K562 (cell line): ENCODE measurements around the gene KIF26A. TPM values are rescaled to one million over a fixed set of nuclear protein-coding genes. Genes with fewer than 3 reads are reported as not detected.

Source experiments
- ATAC-seq: fragments of 200-7000 bp; cut with Tn5 transposase; 3 replicates; pipeline ENCODE4 v1.9.1; 2020; ENCODE audit warnings: moderate library complexity
- BruUV-seq: library from RNA; stranded (reverse); fragments of 400-500 nt; replicated peaks from 2 replicates; lab custom pipeline; 2021; lab: Mats Ljungman, UMichigan
- CTCF ChIA-PET: fragments of 300-600 bp; formaldehyde crosslinking; extraction: SDS; loops from one replicate; lab custom pipeline; 2021; ENCODE audit warnings: low intra/inter-chr PET ratio; lab: Yijun Ruan, JAX
- POLR2A ChIA-PET: fragments of 300-600, 350-650 bp; sonication (Branson Sonifier 250); formaldehyde crosslinking; extraction: SDS; loops from one replicate; lab custom pipeline; 2021; ENCODE audit warnings: antibody characterized with exemption, inconsistent platforms; lab: Yijun Ruan, JAX
- DNase-seq, 4 experiments: peaks; one replicate each; pipeline versions ENCODE4 v3.0.0 to v3.0.0-alpha.2; 2011 to 2018; ENCODE audit warnings: low spot score in 3 of 4, mixed read lengths in 3 of 4; ENCODE audit errors: extremely low read depth in 1 of 4
- FAIRE-seq: peaks from 2 replicates; lab custom pipeline; 2011; peaks lifted over from hg19 to GRCh38; lab: Jason Lieb, UNC
- H2AFZ ChIP-seq: 2 replicates; pipeline ENCODE4 v1.6.0; 2011; ENCODE audit warnings: low read depth, low read length, control low read depth, inconsistent platforms
- H3K27ac ChIP-seq: fragments of 200-600 bp; 3 replicates; pipeline ENCODE4 v1.8.0; 2011; ENCODE audit warnings: low read depth, mild to moderate bottlenecking, control low read depth, inconsistent platforms, low read length, moderate library complexity, mixed read lengths; ENCODE audit errors: extremely low read depth
- H3K27me3 ChIP-seq, 2 experiments: fragments of 300-600 bp in 1 of 2; 2 replicates in 1 of 2; 3 replicates in 1 of 2; pipeline versions ENCODE4 v1.6.0 to v1.8.0; 2011; ENCODE audit warnings: inconsistent platforms in 2 of 2, low read length in 2 of 2, mild to moderate bottlenecking in 1 of 2, mixed read lengths in 1 of 2, moderate library complexity in 1 of 2; ENCODE audit not compliant: control insufficient read depth in 2 of 2, insufficient read depth in 2 of 2
- H3K36me3 ChIP-seq: fragments of 300-600 bp; 3 replicates; pipeline ENCODE4 v1.8.0; 2011; ENCODE audit warnings: mild to moderate bottlenecking, low read length, inconsistent platforms; ENCODE audit not compliant: control insufficient read depth, insufficient read depth
- H3K4me1 ChIP-seq, 2 experiments: fragments of 200-600 bp in 1 of 2; replicated peaks in 1 of 2; 2 replicates in 1 of 2; 3 replicates in 1 of 2; pipeline versions ENCODE4 v1.5.1 to v1.8.0; 2011; ENCODE audit warnings: inconsistent platforms in 2 of 2, low read length in 2 of 2, mild to moderate bottlenecking in 1 of 2, mixed read lengths in 1 of 2, moderate library complexity in 1 of 2; ENCODE audit not compliant: control insufficient read depth in 2 of 2, insufficient read depth in 2 of 2
- H3K4me2 ChIP-seq: 2 replicates; pipeline ENCODE4 v1.6.1; 2011; ENCODE audit warnings: low read length, control low read depth, inconsistent platforms, mixed read lengths; ENCODE audit not compliant: insufficient read depth
- H3K4me3 ChIP-seq: fragments of 200-600 bp; sonication (generic), shearing (Covaris generic); 2 replicates; pipeline ENCODE4 v1.5.1; 2016; ENCODE audit warnings: control low read depth, inconsistent platforms
- H3K79me2 ChIP-seq: fragments of 200-600 bp; 3 replicates; pipeline ENCODE4 v1.8.0; 2011; ENCODE audit warnings: low read length, inconsistent platforms; ENCODE audit not compliant: control insufficient read depth, insufficient read depth
- H3K9ac ChIP-seq, 2 experiments: 2 replicates each; pipeline versions ENCODE4 v1.6.0 to v1.6.1; 2011; ENCODE audit warnings: low read depth in 2 of 2, low read length in 2 of 2, control low read depth in 1 of 2, inconsistent platforms in 1 of 2, mild to moderate bottlenecking in 1 of 2, mixed read lengths in 1 of 2; ENCODE audit not compliant: insufficient read depth in 1 of 2
- H3K9me1 ChIP-seq: one replicate; pipeline ENCODE4 v1.6.0; 2011; ENCODE audit warnings: inconsistent platforms, mild to moderate bottlenecking, low read length, moderate library complexity; ENCODE audit not compliant: control insufficient read depth, insufficient read depth
- H3K9me3 ChIP-seq: replicated peaks from 2 replicates; pipeline ENCODE4 v1.5.1; 2011; ENCODE audit warnings: low read depth, low read length, inconsistent platforms; ENCODE audit not compliant: control insufficient read depth, insufficient read depth
- H4K20me1 ChIP-seq: replicated peaks from 2 replicates; pipeline ENCODE4 v1.6.1; 2011; ENCODE audit warnings: low read length, inconsistent platforms, mixed read lengths; ENCODE audit not compliant: control insufficient read depth, insufficient read depth
- DACH1 ChIP-seq: fragments of 450-650 bp; IDR thresholded peaks from 2 replicates; pipeline ENCODE4 v1.6.1; 2018; ENCODE audit not compliant: partially characterized antibody
- EZH2 ChIP-seq: IDR thresholded peaks from 2 replicates; pipeline ENCODE4 v1.6.1; 2012; ENCODE audit warnings: low read depth, mild to moderate bottlenecking, inconsistent platforms, low read length, borderline replicate concordance
- GTF2B ChIP-seq: IDR thresholded peaks from 2 replicates; pipeline ENCODE4 v1.6.1; 2011; ENCODE audit not compliant: insufficient read length; ENCODE audit errors: extremely low read depth
- ID3 ChIP-seq, 2 experiments: fragments of 250-450 bp in 1 of 2; fragments of 450-650 bp in 1 of 2; sonication (Bioruptor Pico) in 1 of 2; IDR thresholded peaks; 2 replicates each; pipeline versions ENCODE4 v1.6.1 to v1.8.0; 2016 to 2021; ENCODE audit warnings: mild to moderate bottlenecking in 2 of 2, moderate library complexity in 2 of 2, missing compliant biosample characterization in 1 of 2, missing genetic modification characterization in 1 of 2
- MYNN ChIP-seq, 2 experiments: sonication (generic); formaldehyde crosslinking in 1 of 2; IDR thresholded peaks; 2 replicates each; pipeline versions ENCODE4 v1.5.0 to v1.6.1; 2016 to 2020; ENCODE audit warnings: antibody characterized with exemption in 1 of 2, missing genetic modification reagents in 1 of 2
- NR2C1 ChIP-seq, 2 experiments: fragments of 450-650 bp; IDR thresholded peaks; 2 replicates each; pipeline ENCODE4 v1.6.1; 2017; ENCODE audit warnings: mild to moderate bottlenecking in 2 of 2, antibody characterized with exemption in 1 of 2, inconsistent platforms in 1 of 2, missing compliant biosample characterization in 1 of 2, missing genetic modification characterization in 1 of 2
- NR2F6 ChIP-seq: fragments of 450-650 bp; formaldehyde crosslinking; IDR thresholded peaks from 2 replicates; pipeline ENCODE4 v1.4.0; 2020; ENCODE audit warnings: mild to moderate bottlenecking
- PRPF4 ChIP-seq: fragments of 200-400 bp; formaldehyde crosslinking; IDR thresholded peaks from one replicate; pipeline ENCODE4 v1.6.1; 2017; ENCODE audit warnings: low read length, low read depth, mild to moderate bottlenecking; ENCODE audit not compliant: insufficient read depth, poor library complexity, severe bottlenecking
- THRA ChIP-seq: fragments of 450-650 bp; IDR thresholded peaks from 2 replicates; pipeline ENCODE4 v1.6.1; 2017; ENCODE audit warnings: mild to moderate bottlenecking, moderate library complexity
- UBTF ChIP-seq, 2 experiments: IDR thresholded peaks; 2 replicates each; pipeline ENCODE4 v1.6.1; 2012; ENCODE audit warnings: improper control_type of control experiment in 2 of 2, low read depth in 2 of 2, low read length in 2 of 2, borderline replicate concordance in 1 of 2
- ZNF232 ChIP-seq: sonication (generic); formaldehyde crosslinking; IDR thresholded peaks from 2 replicates; pipeline ENCODE4 v1.8.0; 2022; ENCODE audit warnings: mild to moderate bottlenecking, missing genetic modification reagents
- WGBS: fragments of 100-300 bp; shearing (Covaris generic); methylation state at CpG from one replicate; pipeline ENCODE4 v1.1.6; 2016; ENCODE audit warnings: low coverage, mixed read lengths; ENCODE audit not compliant: insufficient coverage; ENCODE audit errors: missing lambda C conversion rate; 5-methylcytosine and 5-hydroxymethylcytosine counted together
- in situ Hi-C: fragments of 300-500 bp; cut with MboI; formaldehyde crosslinking; loops from 4 replicates; pipeline ENCODE4 v1.15.0; 2018; ENCODE audit warnings: inconsistent platforms, mixed read lengths
- intact Hi-C: fragments of 100-400 bp; cut with micrococcal nuclease; formaldehyde crosslinking; loops from 2 replicates; pipeline ENCODE4 v1.14.2; 2022
- polyA plus RNA-seq, 8 experiments: library from polyadenylated mRNA; depleted of rRNA in 4 of 8; stranded (reverse) in 5 of 8; unstranded in 3 of 8; fragments of >200 nt; fragmentation: Nextera tagmentation in 2 of 8; fragmentation: Illumina TruSeq in 1 of 8; extraction: Ambion mirVana in 2 of 8; extraction: Trizol in 1 of 8; gene quantifications; 2 replicates each; pipeline versions ENCODE4 v1.2.1 to v1.2.3, GENCODE V29; 2011 to 2014; ENCODE audit warnings: inconsistent platforms in 1 of 8, missing spikeins in 1 of 8
- total RNA-seq, 7 experiments: library from RNA; depleted of rRNA in 6 of 7; stranded (reverse); fragments of >200 nt in 6 of 7; fragmentation: Illumina TruSeq in 2 of 7; extraction: Trizol in 2 of 7; gene quantifications; 2 replicates each; pipeline versions ENCODE4 v1.2.1 to v1.2.3, GENCODE V29; 2011 to 2021; ENCODE audit warnings: low replicate concordance in 1 of 7

KIF26A gene
- total and polyA plus RNA-seq, 9 of the 15 experiments (the other 6 are each of a cell fraction or from before 2014, with no cell fraction given): 0.04 TPM; not detected in 8

GRCh38 chr14:104179564-104180129, 41.3 kb downstream of the KIF26A start:
- 3% methylated on average over 6 of the region's 42 CpGs for WGBS
- Histone ChIP-seq H3K4me1 (peaks cover 0 to 19% of the 10 kb centered on the region in 2 experiments; a peak in 1 of 5 replicates), H3K4me2 (no peak overlapping the region), H3K79me2 (no peaks in the 10 kb centered on the region), H3K9ac (no peak overlapping the region), H3K4me3 (no peak overlapping the region), H3K27ac (no peak overlapping the region), H3K36me3 (no peaks in the 10 kb centered on the region), H2AFZ (no peak overlapping the region), H4K20me1 (no peaks in the 10 kb centered on the region), H3K27me3 (peaks cover 0 to 28% of the 10 kb centered on the region in 2 experiments; a peak in 2 of 5 replicates), H3K9me3 (no peaks in the 10 kb centered on the region), H3K9me1 (no peaks in the 10 kb centered on the region)
- in situ Hi-C loops (no loop called here), intact Hi-C loops (no loop called here)
- FAIRE-seq (no peak), DNase-seq (no peak), ATAC-seq (no peak)
- POLR2A ChIA-PET: no interaction called here
- no TSS peak for BruUV-seq
- CTCF ChIA-PET: no interaction called here
- TF ChIP-seq DACH1 (no peak), NR2F6 (no peak), PRPF4 (no peak), ZNF232 (CRISPR knock-in tag) (no peak), UBTF (IDR thresholded peaks at IDR 0.05; ENCODE audit: borderline replicate concordance in 1 of 2, low read depth in 2 of 2, low read length in 2 of 2) (no peak), EZH2 (no peak), ID3 (CRISPR knock-in tag; IDR thresholded peaks at IDR 0.05) (no peak), ID3 (tag; IDR thresholded peaks at IDR 0.05) (no peak), MYNN (IDR thresholded peaks at IDR 0.05) (no peak), MYNN (CRISPR knock-in tag; IDR thresholded peaks at IDR 0.05) (no peak), NR2C1 (IDR thresholded peaks at IDR 0.05) (no peak), NR2C1 (tag; IDR thresholded peaks at IDR 0.05) (no peak), THRA (no peak), GTF2B (no peak)
